ENCODE data around the gene CADM2.

DNA sequence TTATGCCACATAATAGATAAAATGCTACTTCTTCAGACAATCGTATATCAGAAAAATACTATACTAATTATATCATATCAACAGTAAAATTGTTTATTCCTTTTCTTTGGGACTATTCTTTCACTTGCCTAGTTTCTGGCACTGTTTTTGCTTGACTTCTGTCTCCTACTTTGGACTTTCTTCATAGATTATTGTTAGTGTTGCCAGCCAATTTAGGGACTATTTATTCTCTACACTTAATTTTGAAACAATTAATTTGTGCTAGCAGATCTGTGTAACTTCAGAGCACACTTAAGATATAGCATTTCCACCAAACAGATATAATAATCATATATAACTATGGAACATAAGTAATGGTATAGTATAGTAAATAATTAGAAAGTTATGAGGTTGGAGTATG is 305.6 kb downstream of the CADM2 start:
- TF ChIP-seq, protein P1, sequence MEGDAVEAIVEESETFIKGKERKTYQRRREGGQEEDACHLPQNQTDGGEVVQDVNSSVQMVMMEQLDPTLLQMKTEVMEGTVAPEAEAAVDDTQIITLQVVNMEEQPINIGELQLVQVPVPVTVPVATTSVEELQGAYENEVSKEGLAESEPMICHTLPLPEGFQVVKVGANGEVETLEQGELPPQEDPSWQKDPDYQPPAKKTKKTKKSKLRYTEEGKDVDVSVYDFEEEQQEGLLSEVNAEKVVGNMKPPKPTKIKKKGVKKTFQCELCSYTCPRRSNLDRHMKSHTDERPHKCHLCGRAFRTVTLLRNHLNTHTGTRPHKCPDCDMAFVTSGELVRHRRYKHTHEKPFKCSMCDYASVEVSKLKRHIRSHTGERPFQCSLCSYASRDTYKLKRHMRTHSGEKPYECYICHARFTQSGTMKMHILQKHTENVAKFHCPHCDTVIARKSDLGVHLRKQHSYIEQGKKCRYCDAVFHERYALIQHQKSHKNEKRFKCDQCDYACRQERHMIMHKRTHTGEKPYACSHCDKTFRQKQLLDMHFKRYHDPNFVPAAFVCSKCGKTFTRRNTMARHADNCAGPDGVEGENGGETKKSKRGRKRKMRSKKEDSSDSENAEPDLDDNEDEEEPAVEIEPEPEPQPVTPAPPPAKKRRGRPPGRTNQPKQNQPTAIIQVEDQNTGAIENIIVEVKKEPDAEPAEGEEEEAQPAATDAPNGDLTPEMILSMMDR (IDR thresholded peaks at IDR 0.05) = no peak
- TF ChIP-seq ZFX (IDR thresholded peaks at IDR 0.05; ENCODE audit: borderline replicate concordance) = no peak
